Muscle of leg (tissue), 16 donors: ENCODE data around the gene VN1R2. TPM values are rescaled to one million over a fixed set of nuclear protein-coding genes. Genes with fewer than 3 reads are reported as not detected.
A peak's percentile ranks its signal among the peaks of the same experiment; 100 is the strongest.
"Not testable (repeated sequence)": the region's sequence is repeated elsewhere in the genome, so short reads cannot be mapped to it uniquely, and the experiment has no call there.

Experiments
- DNase-seq: peaks from one replicate; pipeline ENCODE4 v3.0.0; 2013
- H3K27ac ChIP-seq: one replicate; pipeline ENCODE4 v1.5.1; 2013; ENCODE audit warnings: mild to moderate bottlenecking, low read length, control low read depth
- H3K27me3 ChIP-seq: one replicate; pipeline ENCODE4 v1.6.1; 2013; ENCODE audit warnings: low read length; ENCODE audit not compliant: control insufficient read depth, insufficient read depth
- H3K36me3 ChIP-seq: one replicate; pipeline ENCODE4 v1.6.1; 2013; ENCODE audit warnings: low read length; ENCODE audit not compliant: control insufficient read depth, insufficient read depth
- H3K4me1 ChIP-seq: one replicate; pipeline ENCODE4 v1.6.1; 2013; ENCODE audit warnings: low read length; ENCODE audit not compliant: control insufficient read depth, insufficient read depth
- H3K4me3 ChIP-seq: one replicate; pipeline ENCODE4 v1.5.1; 2013; ENCODE audit warnings: low read length, control low read depth
- H3K9me3 ChIP-seq: replicated peaks from 2 replicates; pipeline ENCODE4 v1.6.1; 2013; ENCODE audit warnings: low read depth, low read length; ENCODE audit not compliant: control insufficient read depth
- whole genome bisulfite sequencing: methylation state at CpG from one replicate; pipeline ENCODE4 v1.1.5; 2013; ENCODE audit warnings: missing lambda C conversion rate; ENCODE audit not compliant: insufficient coverage; 5-methylcytosine and 5-hydroxymethylcytosine counted together
- long read RNA-seq, 11 donors: transcript quantifications; one replicate each; lab custom pipeline, GENCODE V29; 2026
- polyA plus RNA-seq, 8 donors: library from polyadenylated mRNA; unstranded; fragments of 120-200 nt; gene quantifications; one replicate each; pipeline versions ENCODE4 v1.2.1 to v1.2.3, GENCODE V29; 2013; ENCODE audit warnings: inconsistent platforms in 1 of 8, low replicate concordance in 1 of 8; ENCODE audit not compliant: insufficient read length in 8 of 8, insufficient read depth in 1 of 8
- total RNA-seq: library from RNA; stranded (reverse); fragments of 120-200 nt; gene quantifications from one replicate; pipeline ENCODE4 v1.2.4, GENCODE V29; 2013

VN1R2 gene
- 0.04 TPM for total RNA-seq
- polyA plus RNA-seq: not detected
- long read RNA-seq, donor 1: 0 reads
- long read RNA-seq, donor 2: 0 reads
- long read RNA-seq, donor 3: 0 reads
- long read RNA-seq, donor 4: 0 reads
- long read RNA-seq, donor 5: 0 reads
- long read RNA-seq, donor 6: 0 reads
- long read RNA-seq, donor 7: 0 reads
- long read RNA-seq, donor 8: 0 reads
- long read RNA-seq, donor 9: 0 reads
- long read RNA-seq, donor 10: 0 reads
- long read RNA-seq, donor 11: 0 reads

GRCh38 chr19:53257715-53258342 lies at the start of gene VN1R2:
Gene VN1R2 (plus strand): TSS chr19:53258292. CDS start chr19:53258376, 84 bp downstream.
- not testable (repeated sequence) for H3K4me1 ChIP-seq, DNase-seq, H3K27me3 ChIP-seq, H3K36me3 ChIP-seq, H3K9me3 ChIP-seq, H3K4me3 ChIP-seq, H3K27ac ChIP-seq
- 62% methylated on average over 3 of the region's 14 CpGs for WGBS

GRCh38 chr19:53211554-53211953 lies 46.5 kb upstream of the VN1R2 start:
- not testable (repeated sequence) for H3K27ac ChIP-seq, H3K4me3 ChIP-seq, DNase-seq, H3K4me1 ChIP-seq, H3K27me3 ChIP-seq
- Histone ChIP-seq H3K36me3 (peaks cover 11% of the 10 kb centered on the region), H3K9me3 (peaks cover 65% of the 10 kb centered on the region)
- no CpG with 5 or more reads among the region's 3 CpGs for WGBS

DNA sequence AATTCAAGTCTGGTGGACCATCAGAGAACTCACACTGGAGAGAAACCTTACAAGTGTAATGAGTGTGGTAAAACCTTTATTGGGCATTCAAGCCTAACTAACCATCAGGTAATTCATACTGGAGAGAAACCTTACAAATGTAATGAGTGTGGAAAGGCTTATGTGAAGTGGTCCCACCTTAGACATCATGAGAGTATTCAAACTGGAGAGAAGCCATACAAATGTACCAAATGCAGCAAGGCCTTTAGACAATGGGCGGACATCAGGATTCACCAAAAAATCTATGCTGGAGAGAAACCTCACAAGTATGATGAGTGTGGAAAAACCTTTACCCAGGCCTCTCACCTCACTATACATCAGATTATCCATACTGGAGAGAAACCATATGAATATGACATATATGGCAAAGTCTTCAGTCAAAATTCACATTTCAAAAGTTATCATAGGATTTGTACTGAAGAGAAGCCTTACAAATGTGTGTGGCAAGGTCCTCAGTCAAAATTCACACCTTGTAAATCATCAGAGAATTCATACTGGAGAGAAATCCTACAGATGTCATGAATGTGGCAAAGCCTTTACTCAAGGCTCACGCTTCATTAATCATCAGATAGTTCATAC lies 45.3 kb upstream of the VN1R2 start:
- Histone ChIP-seq H3K27me3 (no peaks in the 10 kb centered on the region), H3K4me1 (no peaks in the 10 kb centered on the region), H3K27ac (no peak overlapping the region), H3K4me3 (no peak overlapping the region), H3K36me3 (peaks cover 11% of the 10 kb centered on the region), H3K9me3 (peaks cover 71% of the 10 kb centered on the region)
- DNase-seq: no peak
- no CpG with 5 or more reads among the region's 2 CpGs for WGBS

GRCh38 chr19:53222716-53223115 lies 35.4 kb upstream of the VN1R2 start:
- H3K27me3 ChIP-seq, H3K36me3 ChIP-seq, H3K4me3 ChIP-seq, H3K4me1 ChIP-seq, DNase-seq, H3K27ac ChIP-seq: not testable (repeated sequence)
- peaks cover 38% of the 10 kb centered on the region for H3K9me3 ChIP-seq
- WGBS: 100% methylated on average over 2 of the region's 28 CpGs

GRCh38 chr19:53224606-53225005 lies 33.5 kb upstream of the VN1R2 start:
- peaks cover 36% of the 10 kb centered on the region for H3K9me3 ChIP-seq
- H3K36me3 ChIP-seq: no peaks in the 10 kb centered on the region
- no peaks in the 10 kb centered on the region for H3K27me3 ChIP-seq
- H3K4me1 ChIP-seq: no peaks in the 10 kb centered on the region
- DNase-seq: no peak
- no peak overlapping the region for H3K27ac ChIP-seq
- WGBS: 95% methylated on average over 4 of the region's 20 CpGs
- H3K4me3 ChIP-seq: no peak overlapping the region

- WGBS: no CpG with 5 or more reads among the region's 4 CpGs
- H3K4me1 ChIP-seq: no peaks in the 10 kb centered on the region
- H3K27me3 ChIP-seq: no peaks in the 10 kb centered on the region
- no peak for DNase-seq
- H3K4me3 ChIP-seq: no peak overlapping the region
- peaks cover 58% of the 10 kb centered on the region for H3K9me3 ChIP-seq
- H3K27ac ChIP-seq: no peak overlapping the region
- peaks cover 27% of the 10 kb centered on the region for H3K36me3 ChIP-seq
Observed at GRCh38 chr19:53237114-53237777, 20.8 kb upstream of the VN1R2 start.

DNA sequence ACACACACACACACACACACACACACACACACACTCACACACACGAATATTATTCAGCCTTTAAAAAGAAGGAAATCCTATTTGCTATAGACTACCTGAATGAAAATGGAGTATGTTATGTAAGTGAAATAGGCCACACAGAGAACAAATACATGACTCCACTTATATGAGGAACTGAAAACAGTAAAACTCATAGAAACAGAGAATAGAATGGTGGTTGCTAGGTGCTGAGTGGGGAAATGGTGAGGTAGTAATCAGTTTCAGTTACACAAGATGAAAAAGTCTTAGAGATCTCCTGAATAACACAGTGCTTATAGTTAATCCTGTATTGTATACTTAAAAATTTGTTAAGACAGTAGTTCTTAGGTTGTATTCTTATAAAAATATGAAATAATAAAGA lies 11.6 kb upstream of the VN1R2 start:
- no peak for DNase-seq
- Histone ChIP-seq H3K36me3 (peaks cover 39% of the 10 kb centered on the region), H3K4me3 (no peak overlapping the region), H3K4me1 (no peaks in the 10 kb centered on the region), H3K9me3 (peaks cover 52% of the 10 kb centered on the region), H3K27ac (no peak overlapping the region), H3K27me3 (no peaks in the 10 kb centered on the region)
- WGBS: no CpG with 5 or more reads among the region's 1 CpG

GRCh38 chr19:53254411-53255341 lies 3.4 kb upstream of the VN1R2 start, which contains the start of gene ZNF677:
Gene ZNF677 (minus strand): TSS chr19:53254873. CDS start chr19:53251550, 3,323 bp downstream.
- peaks cover 11% of the 10 kb centered on the region for H3K9me3 ChIP-seq
- H3K4me1 ChIP-seq: peaks cover 5% of the 10 kb centered on the region
- no peaks in the 10 kb centered on the region for H3K27me3 ChIP-seq
- WGBS: 1% methylated on average over 67 of the region's 72 CpGs
- H3K4me3 ChIP-seq: peak within 1 kb of the TSS; percentile 74
- peak; percentile 95 for DNase-seq
- peak within 1 kb of the TSS; percentile 88 for H3K27ac ChIP-seq
- H3K36me3 ChIP-seq: peaks cover 26% of the 10 kb centered on the region

DNA sequence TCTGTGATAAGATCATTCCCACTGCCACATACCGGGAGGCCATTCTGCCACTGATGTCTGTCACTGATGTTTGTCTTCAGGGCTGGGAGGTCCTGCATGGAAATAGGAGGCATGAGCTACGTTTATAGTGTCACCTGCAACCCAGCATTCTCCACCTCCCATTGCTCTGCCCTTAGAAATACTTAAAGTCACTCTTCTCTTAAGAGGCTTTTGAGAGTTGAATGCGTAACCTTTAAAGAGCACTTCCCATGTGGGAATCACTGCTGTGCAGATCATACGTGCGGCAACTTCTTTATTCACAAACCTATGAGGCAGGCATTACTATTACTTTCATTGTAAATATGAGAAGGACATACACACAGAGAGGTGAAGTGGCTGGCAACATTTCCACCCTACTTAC lies 9.5 kb downstream of the VN1R2 start, which contains the start of gene VN1R4:
VN1R4 (minus strand) TSS at position 101 of the 400 bp plus-strand sequence; CDS start at position 43, 58 bp downstream.
- H3K27me3 ChIP-seq, H3K4me3 ChIP-seq, H3K9me3 ChIP-seq, DNase-seq, H3K36me3 ChIP-seq, H3K4me1 ChIP-seq, H3K27ac ChIP-seq: not testable (repeated sequence)
- no CpG with 5 or more reads among the region's 5 CpGs for WGBS
